Neural crest cell (in vitro differentiated cells): ENCODE measurements around the gene WDR77. TPM values are rescaled to one million over a fixed set of nuclear protein-coding genes. Genes with fewer than 3 reads are reported as not detected.

Experiments used
- DNase-seq: peaks from one replicate; pipeline ENCODE4 v3.0.0; 2021; ENCODE audit warnings: low read depth, mixed read lengths, low spot score
- H3K27ac Mint-ChIP-seq: one replicate; pipeline ENCODE4 v1.8.0; 2021; ENCODE audit warnings: mild to moderate bottlenecking, mixed read lengths; ENCODE audit not compliant: unreplicated experiment
- H3K27me3 Mint-ChIP-seq: 2 replicates; pipeline ENCODE4 v1.8.0; 2021; ENCODE audit warnings: low read depth, mild to moderate bottlenecking, mixed read lengths
- H3K36me3 Mint-ChIP-seq: 2 replicates; pipeline ENCODE4 v1.8.0; 2021; ENCODE audit warnings: low read depth, mild to moderate bottlenecking, mixed read lengths
- H3K4me1 Mint-ChIP-seq: 2 replicates; pipeline ENCODE4 v1.8.0; 2021; ENCODE audit warnings: mixed read lengths
- H3K4me3 Mint-ChIP-seq: one replicate; pipeline ENCODE4 v1.8.0; 2021; ENCODE audit warnings: mild to moderate bottlenecking, mixed read lengths
- H3K9me3 Mint-ChIP-seq: 2 replicates; pipeline ENCODE4 v1.8.0; 2021; ENCODE audit warnings: mixed read lengths
- CTCF ChIP-seq: fragments of 200-600 bp; sonication (generic); conservative IDR thresholded peaks from 2 replicates; pipeline ENCODE4 v1.5.0; 2021; ENCODE audit warnings: antibody characterized with exemption, mild to moderate bottlenecking
- total RNA-seq: library from RNA; stranded (reverse); gene quantifications from 2 replicates; pipeline ENCODE4 v1.2.1, GENCODE V29; 2021

WDR77 gene
- total RNA-seq, 1 donor from 2014 or later, result 58.7 TPM

- H3K36me3 Mint-ChIP-seq, result peaks cover 25% of the 10 kb centered on the region
Observed at GRCh38 chr1:111441573-111442192, 7.4 kb downstream of the WDR77 start.

GRCh38 chr1:111439461-111440351 is 9.3 kb downstream of the WDR77 start:
- no peaks in the 10 kb centered on the region for H3K9me3 Mint-ChIP-seq
- no peak for TF ChIP-seq CTCF
- no peak overlapping the region for H3K4me3 Mint-ChIP-seq
- H3K27me3 Mint-ChIP-seq, result no peaks in the 10 kb centered on the region
- H3K4me1 Mint-ChIP-seq, result no peaks in the 10 kb centered on the region
- DNase-seq, result no peak
- H3K27ac Mint-ChIP-seq, result no peak overlapping the region
- peaks cover 18% of the 10 kb centered on the region for H3K36me3 Mint-ChIP-seq

More at GRCh38 chr1:111441573-111442192, 7.4 kb downstream of the WDR77 start:
- H3K4me3 Mint-ChIP-seq, result no peak overlapping the region
- H3K9me3 Mint-ChIP-seq, result no peaks in the 10 kb centered on the region
- H3K4me1 Mint-ChIP-seq, result peaks cover 5% of the 10 kb centered on the region
- peak; percentile 32 for DNase-seq
- no peaks in the 10 kb centered on the region for H3K27me3 Mint-ChIP-seq
- no peak overlapping the region for H3K27ac Mint-ChIP-seq
- TF ChIP-seq CTCF, result peak; percentile 65

- TF ChIP-seq CTCF, result no peak
- peaks cover 14% of the 10 kb centered on the region for H3K36me3 Mint-ChIP-seq
- no peaks in the 10 kb centered on the region for H3K4me1 Mint-ChIP-seq
- no peak overlapping the region for H3K27ac Mint-ChIP-seq
- no peaks in the 10 kb centered on the region for H3K9me3 Mint-ChIP-seq
- H3K27me3 Mint-ChIP-seq, result peaks cover 3% of the 10 kb centered on the region
- H3K4me3 Mint-ChIP-seq, result no peak overlapping the region
- no peak for DNase-seq
Observed at GRCh38 chr1:111436726-111437125, 12.3 kb downstream of the WDR77 start.

GRCh38 chr1:111424281-111424680 is 24.8 kb downstream of the WDR77 start:
- DNase-seq, result no peak
- Mint-ChIP-seq H3K4me1 (no peaks in the 10 kb centered on the region), H3K27ac (no peak overlapping the region), H3K4me3 (no peak overlapping the region), H3K36me3 (no peaks in the 10 kb centered on the region), H3K27me3 (peaks cover 5% of the 10 kb centered on the region), H3K9me3 (no peaks in the 10 kb centered on the region)
- no peak for TF ChIP-seq CTCF

GRCh38 chr1:111422546-111423391 is 26.3 kb downstream of the WDR77 start:
- DNase-seq, result no peak
- H3K27me3 Mint-ChIP-seq, result peaks cover 5% of the 10 kb centered on the region
- H3K9me3 Mint-ChIP-seq, result no peaks in the 10 kb centered on the region
- no peak overlapping the region for H3K27ac Mint-ChIP-seq
- no peak for TF ChIP-seq CTCF
- no peak overlapping the region for H3K4me3 Mint-ChIP-seq
- no peaks in the 10 kb centered on the region for H3K4me1 Mint-ChIP-seq
- H3K36me3 Mint-ChIP-seq, result no peaks in the 10 kb centered on the region
